HG02763 (cell line): ENCODE results near the gene APBA1.

Source experiments
- ATAC-seq: cut with Tn5 transposase; IDR thresholded peaks from one replicate; pipeline ENCODE4 v1.9.1; 2021; ENCODE audit warnings: mild to moderate bottlenecking, moderate library complexity; ENCODE audit not compliant: unreplicated experiment

The APBA1 gene

GRCh38 chr9:69535286-69535832 lies 136.8 kb downstream of the APBA1 start:
- no peak for ATAC-seq

- no peak for ATAC-seq
Measured at GRCh38 chr9:69532396-69532795, 139.8 kb downstream of the APBA1 start.

GRCh38 chr9:69527454-69527853 lies 144.7 kb downstream of the APBA1 start:
- ATAC-seq = no peak

- no peak for ATAC-seq
Measured at GRCh38 chr9:69526699-69527098, 145.5 kb downstream of the APBA1 start.

GRCh38 chr9:69519470-69520240 lies 152.5 kb downstream of the APBA1 start:
- ATAC-seq = peak; percentile 86

- no peak for ATAC-seq
Measured at GRCh38 chr9:69516353-69517322, 155.5 kb downstream of the APBA1 start.

- ATAC-seq = no peak
Measured at GRCh38 chr9:69515810-69516209, 156.4 kb downstream of the APBA1 start.

- ATAC-seq = no peak
Measured at GRCh38 chr9:69513141-69513820, 158.9 kb downstream of the APBA1 start.

GRCh38 chr9:69504058-69504457 lies 168.1 kb downstream of the APBA1 start:
- ATAC-seq = no peak

- ATAC-seq = no peak
Measured at GRCh38 chr9:69502671-69503301, 169.4 kb downstream of the APBA1 start.

- no peak for ATAC-seq
Measured at GRCh38 chr9:69500896-69501295, 171.3 kb downstream of the APBA1 start.

- ATAC-seq = no peak
Measured at GRCh38 chr9:69499959-69500358, 172.2 kb downstream of the APBA1 start.

- ATAC-seq = no peak
Measured at GRCh38 chr9:69499407-69499806, 172.8 kb downstream of the APBA1 start.

GRCh38 chr9:69498470-69498869 lies 173.7 kb downstream of the APBA1 start:
- ATAC-seq = no peak

- no peak for ATAC-seq
Measured at GRCh38 chr9:69497816-69498215, 174.4 kb downstream of the APBA1 start.

- ATAC-seq = no peak
Measured at GRCh38 chr9:69496846-69497450, 175.2 kb downstream of the APBA1 start.

GRCh38 chr9:69495296-69495695 lies 176.9 kb downstream of the APBA1 start:
- ATAC-seq = no peak

- ATAC-seq = no peak
Measured at GRCh38 chr9:69494763-69495162, 177.4 kb downstream of the APBA1 start.

- ATAC-seq = no peak
Measured at GRCh38 chr9:69494208-69494607, 178.0 kb downstream of the APBA1 start.

- no peak for ATAC-seq
Measured at GRCh38 chr9:69486498-69486897, 185.7 kb downstream of the APBA1 start.
